Nephron (organoid): ENCODE data around the gene LGI1.

Experiments used
- H3K27ac Mint-ChIP-seq, 3 experiments: 2 replicates each; pipeline ENCODE4 v1.8.0; 2020; ENCODE audit warnings: mixed read lengths in 3 of 3, mild to moderate bottlenecking in 2 of 3, moderate library complexity in 1 of 3
- H3K27me3 Mint-ChIP-seq: 2 replicates; pipeline ENCODE4 v1.8.0; 2021; ENCODE audit warnings: low read depth, mild to moderate bottlenecking, moderate library complexity, mixed read lengths
- H3K36me3 Mint-ChIP-seq: 2 replicates; pipeline ENCODE4 v1.8.0; 2020; ENCODE audit warnings: low read depth, mixed read lengths
- H3K4me1 Mint-ChIP-seq: 2 replicates; pipeline ENCODE4 v1.8.0; 2020; ENCODE audit warnings: mixed read lengths
- H3K4me3 Mint-ChIP-seq, 3 experiments: 2 replicates each; pipeline ENCODE4 v1.8.0; 2020; ENCODE audit warnings: mild to moderate bottlenecking in 3 of 3, mixed read lengths in 3 of 3, moderate library complexity in 2 of 3
- H3K9me3 Mint-ChIP-seq: 2 replicates; pipeline ENCODE4 v1.8.0; 2020; ENCODE audit warnings: mixed read lengths
- TF ChIP-seq, protein P1 (sequence below), 3 experiments: fragments of 200-600 bp; sonication (generic); IDR thresholded peaks; one replicate each; pipeline ENCODE4 v1.5.0; 2021; ENCODE audit warnings: antibody characterized with exemption in 3 of 3; ENCODE audit not compliant: unreplicated experiment in 3 of 3

Gene LGI1

DNA sequence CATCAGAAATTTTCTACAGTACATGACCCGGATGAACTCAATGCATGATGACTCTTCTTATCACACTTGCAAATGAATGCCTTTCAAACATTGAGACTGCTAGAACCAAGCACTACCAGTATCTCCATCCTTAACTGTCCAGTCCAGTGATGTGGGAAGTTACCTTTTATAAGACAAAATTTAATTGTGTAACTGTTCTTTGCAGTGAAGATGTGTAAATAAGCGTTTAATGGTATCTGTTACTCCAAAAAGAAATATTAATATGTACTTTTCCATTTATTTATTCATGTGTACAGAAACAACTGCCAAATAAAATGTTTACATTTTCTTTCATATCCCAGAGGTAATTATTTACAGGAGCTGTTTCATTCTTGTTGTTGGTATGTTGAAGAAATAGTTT, 40.1 kb downstream of the LGI1 start:
- Mint-ChIP-seq H3K9me3 (no peaks in the 10 kb centered on the region), H3K4me1 (no peaks in the 10 kb centered on the region), H3K27ac (no peak overlapping the region), H3K36me3 (no peaks in the 10 kb centered on the region), H3K27me3 (peaks cover 12% of the 10 kb centered on the region), H3K4me3 (no peak overlapping the region)
- TF ChIP-seq, protein P1, sequence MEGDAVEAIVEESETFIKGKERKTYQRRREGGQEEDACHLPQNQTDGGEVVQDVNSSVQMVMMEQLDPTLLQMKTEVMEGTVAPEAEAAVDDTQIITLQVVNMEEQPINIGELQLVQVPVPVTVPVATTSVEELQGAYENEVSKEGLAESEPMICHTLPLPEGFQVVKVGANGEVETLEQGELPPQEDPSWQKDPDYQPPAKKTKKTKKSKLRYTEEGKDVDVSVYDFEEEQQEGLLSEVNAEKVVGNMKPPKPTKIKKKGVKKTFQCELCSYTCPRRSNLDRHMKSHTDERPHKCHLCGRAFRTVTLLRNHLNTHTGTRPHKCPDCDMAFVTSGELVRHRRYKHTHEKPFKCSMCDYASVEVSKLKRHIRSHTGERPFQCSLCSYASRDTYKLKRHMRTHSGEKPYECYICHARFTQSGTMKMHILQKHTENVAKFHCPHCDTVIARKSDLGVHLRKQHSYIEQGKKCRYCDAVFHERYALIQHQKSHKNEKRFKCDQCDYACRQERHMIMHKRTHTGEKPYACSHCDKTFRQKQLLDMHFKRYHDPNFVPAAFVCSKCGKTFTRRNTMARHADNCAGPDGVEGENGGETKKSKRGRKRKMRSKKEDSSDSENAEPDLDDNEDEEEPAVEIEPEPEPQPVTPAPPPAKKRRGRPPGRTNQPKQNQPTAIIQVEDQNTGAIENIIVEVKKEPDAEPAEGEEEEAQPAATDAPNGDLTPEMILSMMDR (IDR thresholded peaks at IDR 0.05; ENCODE audit: unreplicated experiment in 3 of 3), result no peak

DNA sequence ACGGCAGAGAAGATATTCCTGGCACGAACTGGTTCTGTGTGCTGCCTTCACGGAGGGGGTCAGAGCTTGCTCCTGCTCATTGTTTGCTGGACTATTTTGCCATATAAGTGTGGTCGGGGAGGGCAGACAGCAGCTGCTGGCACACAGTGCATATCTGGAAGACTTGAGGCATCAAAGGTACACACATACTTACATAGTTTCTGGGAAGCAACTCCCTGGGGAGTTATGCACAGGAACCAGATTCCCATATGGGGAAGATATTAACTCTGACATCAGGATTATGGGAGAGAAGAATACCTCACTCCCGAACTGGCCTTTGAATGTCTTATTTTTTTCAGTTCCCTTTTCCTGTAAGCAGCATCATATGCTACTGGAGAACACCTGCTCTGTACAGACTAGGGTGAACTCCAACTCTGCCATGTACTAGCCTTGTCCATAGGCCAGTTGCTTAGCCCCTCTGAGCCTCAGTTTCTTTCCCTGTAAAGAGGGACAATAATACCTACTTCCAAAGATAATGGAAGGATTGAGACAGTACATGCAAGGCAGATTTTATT, 41.5 kb downstream of the LGI1 start:
- Mint-ChIP-seq H3K36me3 (no peaks in the 10 kb centered on the region), H3K27me3 (peaks cover 15% of the 10 kb centered on the region), H3K4me3 (no peak overlapping the region), H3K27ac (no peak overlapping the region), H3K9me3 (no peaks in the 10 kb centered on the region), H3K4me1 (no peaks in the 10 kb centered on the region)
- TF ChIP-seq, protein P1 (IDR thresholded peaks at IDR 0.05; ENCODE audit: unreplicated experiment in 3 of 3), result no peak

GRCh38 chr10:93804200-93804599, 46.5 kb downstream of the LGI1 start:
- Mint-ChIP-seq H3K4me3 (no peak overlapping the region), H3K27ac (no peak overlapping the region), H3K4me1 (peaks cover 19% of the 10 kb centered on the region), H3K27me3 (peaks cover 15% of the 10 kb centered on the region), H3K36me3 (no peaks in the 10 kb centered on the region), H3K9me3 (no peaks in the 10 kb centered on the region)
- TF ChIP-seq, protein P1 (IDR thresholded peaks at IDR 0.05; ENCODE audit: unreplicated experiment in 3 of 3), result no peak

GRCh38 chr10:93806903-93807302, 49.2 kb downstream of the LGI1 start:
- H3K4me3 Mint-ChIP-seq, result peak overlapping the region in 1 of 3 experiments; percentile 7
- H3K36me3 Mint-ChIP-seq, result no peaks in the 10 kb centered on the region
- TF ChIP-seq, protein P1 (IDR thresholded peaks at IDR 0.05; ENCODE audit: unreplicated experiment in 3 of 3), result no peak
- peaks cover 19% of the 10 kb centered on the region for H3K4me1 Mint-ChIP-seq
- no peaks in the 10 kb centered on the region for H3K9me3 Mint-ChIP-seq
- H3K27ac Mint-ChIP-seq, result peak overlapping the region in 2 of 3 experiments; percentile 27 to 45
- peaks cover 9% of the 10 kb centered on the region for H3K27me3 Mint-ChIP-seq

DNA sequence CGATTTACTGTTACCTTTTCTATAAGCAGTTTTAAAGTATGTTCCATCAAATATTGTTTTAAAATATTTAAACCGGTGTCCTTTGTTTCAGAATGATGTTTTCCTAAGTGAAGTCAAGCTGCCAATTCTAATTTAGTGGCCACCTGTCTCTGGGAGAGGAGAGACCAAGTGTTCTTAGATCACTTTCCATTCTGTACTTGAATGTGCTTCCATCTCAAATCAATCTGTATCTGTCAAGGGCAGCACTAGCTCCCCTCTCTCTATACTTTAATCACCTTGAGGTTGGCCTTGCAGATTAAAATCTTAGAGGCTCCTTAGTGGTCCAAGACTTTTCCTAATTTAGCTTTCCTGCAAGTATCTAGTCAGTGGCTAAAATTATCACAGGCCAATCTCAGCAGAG, 49.6 kb downstream of the LGI1 start:
- H3K27ac Mint-ChIP-seq, result no peak overlapping the region
- peaks cover 5% of the 10 kb centered on the region for H3K27me3 Mint-ChIP-seq
- no peaks in the 10 kb centered on the region for H3K36me3 Mint-ChIP-seq
- H3K4me3 Mint-ChIP-seq, result no peak overlapping the region
- TF ChIP-seq, protein P1 (IDR thresholded peaks at IDR 0.05; ENCODE audit: unreplicated experiment in 3 of 3), result no peak
- peaks cover 19% of the 10 kb centered on the region for H3K4me1 Mint-ChIP-seq
- no peaks in the 10 kb centered on the region for H3K9me3 Mint-ChIP-seq

DNA sequence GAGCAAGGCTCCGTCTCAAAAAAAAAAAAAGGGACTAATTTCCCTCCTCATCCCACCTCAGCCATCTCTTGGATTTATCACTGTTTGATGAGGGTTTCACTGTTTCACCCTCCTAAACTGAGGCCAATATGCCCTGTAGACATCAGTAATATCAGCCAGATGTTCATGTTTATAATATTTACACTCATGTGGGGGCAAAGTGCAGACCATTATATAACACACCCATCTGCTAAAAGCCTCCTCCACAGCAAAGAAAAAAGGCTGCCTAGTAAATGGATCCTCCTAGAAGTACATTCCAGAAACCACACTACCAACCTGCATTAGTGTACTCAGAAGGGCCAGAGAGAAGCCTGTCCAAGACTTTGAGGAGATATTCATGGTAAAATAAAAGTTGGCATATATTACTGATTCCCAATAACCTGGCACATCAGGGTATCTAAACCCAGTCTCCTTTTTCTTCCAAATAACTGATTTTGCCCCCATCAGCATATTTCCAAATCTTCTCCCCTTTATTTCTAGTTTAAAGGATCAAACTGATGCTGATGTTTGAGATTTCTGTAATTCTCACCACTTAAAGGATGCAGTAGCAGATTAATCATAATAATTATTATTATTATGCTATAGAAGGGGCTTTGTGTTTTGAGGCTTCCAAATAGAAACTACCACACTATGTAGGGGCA, 55.1 kb downstream of the LGI1 start:
- Mint-ChIP-seq H3K27ac (no peak overlapping the region), H3K9me3 (no peaks in the 10 kb centered on the region), H3K4me3 (no peak overlapping the region), H3K4me1 (peaks cover 19% of the 10 kb centered on the region), H3K36me3 (no peaks in the 10 kb centered on the region), H3K27me3 (peaks cover 17% of the 10 kb centered on the region)
- TF ChIP-seq, protein P1 (IDR thresholded peaks at IDR 0.05; ENCODE audit: unreplicated experiment in 3 of 3), result no peak
